22Rv1 (cell line): ENCODE results near the gene GPR146.

Experiments
- CTCF ChIP-seq: fragments of 450-650 bp; IDR thresholded peaks from 2 replicates; pipeline ENCODE4 v1.5.1; 2017; ENCODE audit warnings: mild to moderate bottlenecking
- ZFX ChIP-seq: fragments of 450-650 bp; IDR thresholded peaks from 2 replicates; pipeline ENCODE4 v1.6.1; 2017; ENCODE audit warnings: antibody characterized with exemption, borderline replicate concordance

- no peak for TF ChIP-seq CTCF
- TF ChIP-seq ZFX = no peak
Observed at GRCh38 chr7:1078985-1079384, 34.6 kb downstream of the GPR146 start.
